VCaP (cell line): ENCODE data around the gene SLX9.

ENCODE experiments used
- H3K27ac ChIP-seq: fragments of 450-650 bp; 2 replicates; pipeline ENCODE4 v1.5.1; 2017
- CTCF ChIP-seq: fragments of 450-650 bp; conservative IDR thresholded peaks from 2 replicates; pipeline ENCODE4 v1.5.1; 2017; ENCODE audit warnings: mild to moderate bottlenecking, moderate library complexity

Gene SLX9

GRCh38 chr21:44984792-44985440 lies 45.1 kb downstream of the SLX9 start:
- no peak overlapping the region for H3K27ac ChIP-seq

GRCh38 chr21:44985441-44986401 lies 45.9 kb downstream of the SLX9 start:
- 0 out of 2 replicates have a peak overlapping the region, but pooled peaks have one; percentile 15 for H3K27ac ChIP-seq
- no peak for TF ChIP-seq CTCF

More at GRCh38 chr21:44984792-44985440, 45.1 kb downstream of the SLX9 start:
- TF ChIP-seq CTCF = no peak

- TF ChIP-seq CTCF = no peak
- 0 out of 2 replicates have a peak overlapping the region, but pooled peaks have one; percentile 79 for H3K27ac ChIP-seq
Measured at GRCh38 chr21:44986471-44987291, 46.9 kb downstream of the SLX9 start.

- TF ChIP-seq CTCF = no peak
- peak overlapping the region; percentile 79 for H3K27ac ChIP-seq
Measured at GRCh38 chr21:44987301-44987885, 47.6 kb downstream of the SLX9 start.

- peak overlapping the region; percentile 79 for H3K27ac ChIP-seq
- no peak for TF ChIP-seq CTCF
Measured at GRCh38 chr21:44987886-44988606, 48.2 kb downstream of the SLX9 start.

GRCh38 chr21:44988607-44989536 lies 49.0 kb downstream of the SLX9 start:
- no peak for TF ChIP-seq CTCF
- peak overlapping the region; percentile 79 for H3K27ac ChIP-seq
